HFFc6 (cell line): ENCODE data around the gene NDUFV2. TPM values are rescaled to one million over a fixed set of nuclear protein-coding genes. Genes with fewer than 3 reads are reported as not detected.

Source experiments
- DNase-seq: peaks from one replicate; pipeline ENCODE4 v3.0.0-alpha.2; 2018
- H3K27ac Mint-ChIP-seq: 2 replicates; pipeline ENCODE4 v1.8.0; 2020; ENCODE audit warnings: mild to moderate bottlenecking, mixed read lengths
- H3K27me3 Mint-ChIP-seq: 2 replicates; pipeline ENCODE4 v1.8.0; 2021; ENCODE audit warnings: mild to moderate bottlenecking, moderate library complexity, mixed read lengths; ENCODE audit not compliant: insufficient read depth
- H3K36me3 Mint-ChIP-seq: 2 replicates; pipeline ENCODE4 v1.8.0; 2021; ENCODE audit warnings: low read depth, mixed read lengths
- H3K4me1 Mint-ChIP-seq: 2 replicates; pipeline ENCODE4 v1.8.0; 2020; ENCODE audit warnings: low read depth, mixed read lengths
- H3K4me3 Mint-ChIP-seq: 2 replicates; pipeline ENCODE4 v1.8.0; 2020; ENCODE audit warnings: mild to moderate bottlenecking, moderate library complexity, mixed read lengths
- H3K9me3 Mint-ChIP-seq: 2 replicates; pipeline ENCODE4 v1.8.0; 2020; ENCODE audit warnings: mild to moderate bottlenecking, mixed read lengths
- CTCF ChIP-seq: fragments of 200-600 bp; sonication (generic); IDR thresholded peaks from 2 replicates; pipeline ENCODE4 v1.5.0; 2021; ENCODE audit warnings: antibody characterized with exemption, mild to moderate bottlenecking
- total RNA-seq, 6 experiments: library from RNA; stranded (reverse); fragmentation: NEBNext Ultra II Directional; extraction: Animal tissue kit (Norgen Biotek cat#: 25700); gene quantifications; 2 replicates in 1 of 6; 3 replicates in 5 of 6; pipeline ENCODE4 v1.2.3, GENCODE V29; 2021

NDUFV2 gene
- total RNA-seq, 6 experiments from 2014 or later = 157 to 198 (median 184) TPM

GRCh38 chr18:9068346-9068745 lies 34.2 kb upstream of the NDUFV2 start:
- no peaks in the 10 kb centered on the region for H3K36me3 Mint-ChIP-seq

GRCh38 chr18:9069601-9070000 lies 32.9 kb upstream of the NDUFV2 start:
- H3K4me3 Mint-ChIP-seq = no peak overlapping the region

More at GRCh38 chr18:9068346-9068745, 34.2 kb upstream of the NDUFV2 start:
- H3K9me3 Mint-ChIP-seq = no peaks in the 10 kb centered on the region
- no peak overlapping the region for H3K4me3 Mint-ChIP-seq
- no peak for DNase-seq
- no peak for TF ChIP-seq CTCF
- 0 out of 2 replicates have a peak, but pooled peaks cover 2% of the 10 kb centered on the region for H3K27me3 Mint-ChIP-seq
- H3K4me1 Mint-ChIP-seq = peaks cover 4% of the 10 kb centered on the region
- no peak overlapping the region for H3K27ac Mint-ChIP-seq

GRCh38 chr18:9070212-9070611 lies 32.3 kb upstream of the NDUFV2 start:
- DNase-seq = no peak
- no peak for TF ChIP-seq CTCF
- H3K9me3 Mint-ChIP-seq = no peaks in the 10 kb centered on the region
- 0 out of 2 replicates have a peak, but pooled peaks cover 2% of the 10 kb centered on the region for H3K27me3 Mint-ChIP-seq
- H3K27ac Mint-ChIP-seq = no peak overlapping the region
- no peaks in the 10 kb centered on the region for H3K36me3 Mint-ChIP-seq
- H3K4me1 Mint-ChIP-seq = peaks cover 19% of the 10 kb centered on the region
- H3K4me3 Mint-ChIP-seq = no peak overlapping the region

More at GRCh38 chr18:9069601-9070000, 32.9 kb upstream of the NDUFV2 start:
- no peak for DNase-seq
- H3K36me3 Mint-ChIP-seq = no peaks in the 10 kb centered on the region
- H3K27ac Mint-ChIP-seq = no peak overlapping the region
- no peak for TF ChIP-seq CTCF
- H3K4me1 Mint-ChIP-seq = peaks cover 17% of the 10 kb centered on the region
- 0 out of 2 replicates have a peak, but pooled peaks cover 2% of the 10 kb centered on the region for H3K27me3 Mint-ChIP-seq
- H3K9me3 Mint-ChIP-seq = no peaks in the 10 kb centered on the region

DNA sequence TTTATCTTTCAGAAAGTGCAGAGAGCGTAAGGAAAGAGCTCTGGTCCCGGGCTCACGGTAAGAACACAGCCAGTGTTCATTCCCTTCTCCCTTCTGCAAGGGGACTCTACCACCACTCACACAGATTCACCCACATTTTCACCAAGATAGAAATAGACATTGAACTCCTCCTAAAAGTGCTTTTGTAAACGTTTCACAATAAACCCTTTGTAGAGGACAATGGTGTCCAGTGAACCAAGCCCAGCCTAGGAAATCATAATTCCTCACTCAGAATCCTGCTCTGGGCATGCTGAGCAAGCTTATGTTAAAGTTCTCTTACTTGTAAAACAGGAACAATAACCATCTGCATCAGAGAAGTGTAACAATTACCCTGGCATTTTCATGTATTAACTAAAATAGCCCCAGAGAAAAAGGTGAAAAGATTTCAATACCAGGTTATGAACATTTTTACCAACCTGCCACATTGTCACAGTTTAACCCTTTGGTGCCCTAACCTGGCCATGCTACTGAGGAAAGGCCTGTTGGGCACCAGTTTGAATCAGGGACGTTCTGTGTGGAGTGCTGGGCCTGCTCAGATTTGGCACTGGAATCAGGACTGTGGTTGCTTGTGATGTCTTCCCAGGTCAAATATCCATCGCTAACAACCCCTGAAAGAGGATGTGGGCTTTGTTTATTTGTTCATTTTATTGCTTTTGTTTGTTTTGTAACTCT lies 22.5 kb upstream of the NDUFV2 start:
- Mint-ChIP-seq H3K4me1 (0 out of 2 replicates have a peak, but pooled peaks cover 5% of the 10 kb centered on the region), H3K27ac (no peak overlapping the region), H3K4me3 (no peak overlapping the region), H3K27me3 (no peaks in the 10 kb centered on the region; the same call in 1 of the 2 replicates), H3K36me3 (no peaks in the 10 kb centered on the region), H3K9me3 (no peaks in the 10 kb centered on the region)
- no peak for TF ChIP-seq CTCF
- DNase-seq = no peak

- Mint-ChIP-seq H3K36me3 (no peaks in the 10 kb centered on the region), H3K27me3 (no peaks in the 10 kb centered on the region; the same call in 1 of the 2 replicates), H3K4me3 (no peak overlapping the region), H3K9me3 (no peaks in the 10 kb centered on the region), H3K27ac (no peak overlapping the region), H3K4me1 (no peaks in the 10 kb centered on the region)
- no peak for TF ChIP-seq CTCF
- DNase-seq = no peak
Measured at GRCh38 chr18:9081940-9082339, 20.6 kb upstream of the NDUFV2 start.
